ENCODE measurements around the gene CYB5A.
A peak's percentile ranks its signal among the peaks of the same experiment; 100 is the strongest.

Gene CYB5A

GRCh38 chr18:74282755-74283554 lies 8.8 kb downstream of the CYB5A start:
- Histone ChIP-seq H3K27ac (peak overlapping the region in 1 of 2 donors; percentile 72), H3K4me3 (no peak overlapping the region)
- DNase-seq (ENCODE audit: low spot score) = no peak
- TF ChIP-seq, protein P1, sequence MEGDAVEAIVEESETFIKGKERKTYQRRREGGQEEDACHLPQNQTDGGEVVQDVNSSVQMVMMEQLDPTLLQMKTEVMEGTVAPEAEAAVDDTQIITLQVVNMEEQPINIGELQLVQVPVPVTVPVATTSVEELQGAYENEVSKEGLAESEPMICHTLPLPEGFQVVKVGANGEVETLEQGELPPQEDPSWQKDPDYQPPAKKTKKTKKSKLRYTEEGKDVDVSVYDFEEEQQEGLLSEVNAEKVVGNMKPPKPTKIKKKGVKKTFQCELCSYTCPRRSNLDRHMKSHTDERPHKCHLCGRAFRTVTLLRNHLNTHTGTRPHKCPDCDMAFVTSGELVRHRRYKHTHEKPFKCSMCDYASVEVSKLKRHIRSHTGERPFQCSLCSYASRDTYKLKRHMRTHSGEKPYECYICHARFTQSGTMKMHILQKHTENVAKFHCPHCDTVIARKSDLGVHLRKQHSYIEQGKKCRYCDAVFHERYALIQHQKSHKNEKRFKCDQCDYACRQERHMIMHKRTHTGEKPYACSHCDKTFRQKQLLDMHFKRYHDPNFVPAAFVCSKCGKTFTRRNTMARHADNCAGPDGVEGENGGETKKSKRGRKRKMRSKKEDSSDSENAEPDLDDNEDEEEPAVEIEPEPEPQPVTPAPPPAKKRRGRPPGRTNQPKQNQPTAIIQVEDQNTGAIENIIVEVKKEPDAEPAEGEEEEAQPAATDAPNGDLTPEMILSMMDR (IDR thresholded peaks at IDR 0.05) = no peak

GRCh38 chr18:74281980-74282754 lies 9.6 kb downstream of the CYB5A start:
- DNase-seq (ENCODE audit: low spot score) = no peak
- TF ChIP-seq, protein P1 (IDR thresholded peaks at IDR 0.05) = no peak
- H3K4me3 ChIP-seq = no peak overlapping the region
- peak overlapping the region in 1 of 2 donors; percentile 72 for H3K27ac ChIP-seq

- no peak for DNase-seq (ENCODE audit: low spot score)
- Histone ChIP-seq H3K27ac (peak overlapping the region in 1 of 2 donors; percentile 72), H3K4me3 (no peak overlapping the region)
- TF ChIP-seq, protein P1 (IDR thresholded peaks at IDR 0.05) = no peak
Measured at GRCh38 chr18:74281011-74281979, 10.5 kb downstream of the CYB5A start.

GRCh38 chr18:74278983-74279382 lies 12.8 kb downstream of the CYB5A start:
- H3K27ac ChIP-seq = no peak overlapping the region

DNA sequence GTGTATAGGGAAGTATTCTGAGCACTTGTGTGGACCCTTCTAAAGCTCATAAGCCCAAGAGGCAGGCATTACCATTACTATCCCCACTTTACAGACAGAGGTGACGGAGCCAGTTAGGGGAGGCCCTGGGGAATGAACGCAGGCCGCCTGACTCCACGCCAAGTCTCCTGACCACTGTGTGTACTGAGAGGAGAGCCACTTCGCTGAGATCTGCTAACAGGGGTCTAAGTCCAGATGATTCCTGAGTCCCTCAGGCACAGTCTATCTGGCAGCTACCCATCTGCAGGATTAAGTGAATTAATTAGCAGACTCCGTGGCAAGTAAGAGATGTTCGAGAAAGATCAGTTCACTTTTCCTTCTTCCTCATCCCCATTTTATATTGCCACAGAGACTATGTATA lies 13.7 kb downstream of the CYB5A start:
- H3K27ac ChIP-seq = no peak overlapping the region
- H3K4me3 ChIP-seq = no peak overlapping the region
- no peak for DNase-seq (ENCODE audit: low spot score)
- TF ChIP-seq, protein P1 (IDR thresholded peaks at IDR 0.05) = no peak

More at GRCh38 chr18:74278983-74279382, 12.8 kb downstream of the CYB5A start:
- DNase-seq (ENCODE audit: low spot score) = no peak
- no peak overlapping the region for H3K4me3 ChIP-seq
- TF ChIP-seq, protein P1 (IDR thresholded peaks at IDR 0.05) = no peak

DNA sequence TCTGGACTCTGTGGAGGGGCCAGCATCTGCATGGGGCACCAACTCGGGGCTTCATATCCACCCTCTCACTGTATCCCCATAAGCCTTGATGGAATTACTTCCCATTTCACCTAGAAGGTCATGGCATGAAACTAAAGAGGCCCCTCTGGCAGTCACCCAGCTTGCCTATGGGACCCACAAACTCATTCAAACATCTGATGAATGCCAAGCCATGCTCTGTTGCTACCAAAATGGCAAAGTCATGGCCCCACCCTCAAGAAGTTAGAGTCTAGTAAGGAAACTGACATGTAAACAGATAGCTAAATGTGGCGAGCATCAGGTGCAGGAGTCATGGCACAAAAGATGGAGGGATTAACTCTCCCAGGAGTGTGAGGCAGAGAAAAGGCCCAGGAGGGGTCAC lies 14.5 kb downstream of the CYB5A start:
- Histone ChIP-seq H3K4me3 (no peak overlapping the region), H3K27ac (no peak overlapping the region)
- no peak for DNase-seq (ENCODE audit: low spot score)
- TF ChIP-seq, protein P1 (IDR thresholded peaks at IDR 0.05) = no peak

Data from coronary artery (tissue), 2 donors.